Suppressor macrophage (primary cell): ENCODE results near the gene GPR27.

Experiments
- DNase-seq, 4 experiments: peaks; one replicate each; pipeline ENCODE4 v3.0.0-alpha.2; 2020 to 2022

The GPR27 gene

GRCh38 chr3:71786217-71786549, 32.5 kb downstream of the GPR27 start:
- no peak for DNase-seq

GRCh38 chr3:71786551-71786950, 32.9 kb downstream of the GPR27 start:
- DNase-seq, result no peak

GRCh38 chr3:71787851-71788405, 34.3 kb downstream of the GPR27 start:
- DNase-seq, result no peak

- no peak for DNase-seq
Measured at GRCh38 chr3:71789922-71790321, 36.3 kb downstream of the GPR27 start.

- DNase-seq, result no peak
Measured at GRCh38 chr3:71791634-71792033, 38.0 kb downstream of the GPR27 start.

- no peak for DNase-seq
Measured at GRCh38 chr3:71796290-71796689, 42.6 kb downstream of the GPR27 start.

GRCh38 chr3:71797455-71797854, 43.8 kb downstream of the GPR27 start:
- DNase-seq, result no peak

GRCh38 chr3:71800023-71800422, 46.4 kb downstream of the GPR27 start:
- no peak for DNase-seq

- DNase-seq, result no peak
Measured at GRCh38 chr3:71801986-71802385, 48.3 kb downstream of the GPR27 start.

GRCh38 chr3:71803248-71803647, 49.6 kb downstream of the GPR27 start:
- DNase-seq, result no peak

- peak; percentile 53 to 87 (median 77) for DNase-seq
Measured at GRCh38 chr3:71805199-71805598, 51.5 kb downstream of the GPR27 start.

GRCh38 chr3:71805691-71806090, 52.0 kb downstream of the GPR27 start:
- no peak for DNase-seq
